Panc1 (cell line): ENCODE results near the gene PKM. TPM values are rescaled to one million over a fixed set of nuclear protein-coding genes. Genes with fewer than 3 reads are reported as not detected.

ENCODE experiments used
- ATAC-seq: fragments of 200-7000 bp; cut with Tn5 transposase; 2 replicates; pipeline ENCODE4 v1.9.1; 2020; ENCODE audit warnings: mild to moderate bottlenecking, moderate library complexity
- BruUV-seq: library from RNA; stranded (reverse); fragments of 400-500 nt; replicated peaks from 2 replicates; lab custom pipeline; 2021; lab: Mats Ljungman, UMichigan
- CTCF ChIA-PET: fragments of 300-600 bp; sonication (Branson Sonifier 250); formaldehyde crosslinking; loops from one replicate; lab custom pipeline; 2022; ENCODE audit warnings: antibody characterized with exemption; lab: Charles Lee
- POLR2A ChIA-PET: fragments of 300-600 bp; sonication (Branson Sonifier 250); formaldehyde crosslinking; loops from one replicate; lab custom pipeline; 2022; ENCODE audit warnings: antibody characterized with exemption; lab: Charles Lee
- DNase-seq: peaks from one replicate; pipeline ENCODE4 v3.0.0-alpha.2; 2010; ENCODE audit warnings: low read depth, low spot score
- H3K27ac ChIP-seq: 2 replicates; pipeline ENCODE4 v1.5.1; 2011; ENCODE audit warnings: mild to moderate bottlenecking, low read length, inconsistent platforms
- H3K27me3 ChIP-seq: fragments of 200-500 bp; sonication (Bioruptor generic); 2 replicates; pipeline ENCODE4 v1.6.0; 2014; ENCODE audit warnings: low read length, inconsistent platforms; ENCODE audit not compliant: control insufficient read depth, insufficient read depth
- H3K36me3 ChIP-seq: fragments of 200-500 bp; sonication (Bioruptor generic); 2 replicates; pipeline ENCODE4 v1.5.1; 2014; ENCODE audit warnings: inconsistent platforms, mild to moderate bottlenecking, low read length, moderate library complexity; ENCODE audit not compliant: control insufficient read depth, insufficient read depth
- H3K4me1 ChIP-seq: 2 replicates; pipeline ENCODE4 v1.5.1; 2011; ENCODE audit warnings: inconsistent platforms, mild to moderate bottlenecking, low read length, moderate library complexity; ENCODE audit not compliant: control insufficient read depth, insufficient read depth
- H3K4me3 ChIP-seq, 2 experiments: 2 replicates each; pipeline ENCODE4 v1.5.1; 2011 to 2012; ENCODE audit warnings: low read depth in 2 of 2, low read length in 2 of 2, mild to moderate bottlenecking in 2 of 2, inconsistent platforms in 1 of 2, moderate library complexity in 1 of 2
- H3K9me3 ChIP-seq: fragments of 200-500 bp; sonication (Bioruptor generic); 2 replicates; pipeline ENCODE4 v1.5.1; 2014; ENCODE audit warnings: low read depth, mild to moderate bottlenecking, inconsistent platforms, low read length, moderate library complexity; ENCODE audit not compliant: control insufficient read depth, insufficient read depth
- POLR2AphosphoS5 ChIP-seq: IDR thresholded peaks from 2 replicates; pipeline ENCODE4 v1.6.1; 2012; ENCODE audit warnings: mild to moderate bottlenecking, low read depth, low read length, moderate library complexity
- SIN3A ChIP-seq: IDR thresholded peaks from 2 replicates; pipeline ENCODE4 v1.6.1; 2012; ENCODE audit warnings: low read depth, mild to moderate bottlenecking, low read length, moderate library complexity, borderline replicate concordance; ENCODE audit not compliant: insufficient read depth
- TCF7L2 ChIP-seq: IDR thresholded peaks from 2 replicates; pipeline ENCODE4 v1.6.1; 2011; ENCODE audit warnings: mild to moderate bottlenecking, low read depth, low read length, inconsistent platforms
- in situ Hi-C: cut with HindIII; loops from 2 replicates; pipeline ENCODE4 v1.10.0; 2016; ENCODE audit warnings: low sequenced_read_pairs, low pct_unique_long_range_greater_than_20kb
- intact Hi-C: fragments of 100-400 bp; cut with micrococcal nuclease; formaldehyde crosslinking; loops from one replicate; pipeline ENCODE4 v1.10.0; 2022; ENCODE audit not compliant: unreplicated experiment
- total RNA-seq: library from RNA; stranded (reverse); gene quantifications from one replicate; pipeline ENCODE4 v1.2.1, GENCODE V29; 2021; ENCODE audit not compliant: unreplicated experiment
- TF ChIP-seq, protein P1 (sequence below), 2 experiments: IDR thresholded peaks; 2 replicates each; pipeline ENCODE4 v1.6.1; 2011 to 2012; ENCODE audit warnings: low read depth in 2 of 2, control low read depth in 1 of 2, low read length in 1 of 2, mild to moderate bottlenecking in 1 of 2, moderate library complexity in 1 of 2; ENCODE audit not compliant: insufficient read depth in 1 of 2
- TF ChIP-seq, protein P2 (sequence below): fragments of 450-650 bp; IDR thresholded peaks from 2 replicates; pipeline ENCODE4 v1.5.1; 2017; ENCODE audit warnings: mild to moderate bottlenecking

Gene PKM
- total RNA-seq, 1 experiment from 2014 or later, result 1,590 TPM

DNA sequence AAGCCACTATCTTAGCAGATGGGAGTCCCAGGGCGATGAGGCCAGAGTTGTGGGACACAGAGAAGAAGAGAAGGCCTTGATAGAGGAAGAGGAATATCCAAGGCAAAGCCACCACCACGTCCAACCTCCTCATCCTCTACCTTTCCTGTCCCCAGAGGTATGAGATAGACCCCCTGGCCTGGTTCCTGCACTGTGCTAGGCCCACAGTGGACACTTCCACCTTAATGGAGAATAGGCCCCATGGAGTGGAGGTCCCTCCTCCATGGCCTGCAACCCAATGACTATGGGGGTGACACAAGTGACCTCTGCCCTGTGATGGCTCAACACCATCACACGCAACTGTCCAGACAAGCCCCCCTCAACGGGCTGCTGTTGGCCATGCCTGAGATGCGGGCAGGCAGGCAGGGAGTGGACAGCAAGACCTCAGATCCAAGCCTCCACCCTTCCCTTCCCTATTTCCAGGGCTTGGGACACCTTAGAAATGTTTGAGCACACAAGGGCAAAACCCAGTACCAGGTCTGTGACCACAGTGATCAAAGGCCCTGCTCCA is 70.2 kb downstream of the PKM start:
- CTCF ChIA-PET, result no interaction called here
- intact Hi-C loops, result no loop called here
- POLR2A ChIA-PET, result no interaction called here
- H3K9me3 ChIP-seq, result no peaks in the 10 kb centered on the region
- H3K4me3 ChIP-seq, result no peak overlapping the region
- DNase-seq (no peak), ATAC-seq (no peak)
- TF ChIP-seq, protein P1, sequence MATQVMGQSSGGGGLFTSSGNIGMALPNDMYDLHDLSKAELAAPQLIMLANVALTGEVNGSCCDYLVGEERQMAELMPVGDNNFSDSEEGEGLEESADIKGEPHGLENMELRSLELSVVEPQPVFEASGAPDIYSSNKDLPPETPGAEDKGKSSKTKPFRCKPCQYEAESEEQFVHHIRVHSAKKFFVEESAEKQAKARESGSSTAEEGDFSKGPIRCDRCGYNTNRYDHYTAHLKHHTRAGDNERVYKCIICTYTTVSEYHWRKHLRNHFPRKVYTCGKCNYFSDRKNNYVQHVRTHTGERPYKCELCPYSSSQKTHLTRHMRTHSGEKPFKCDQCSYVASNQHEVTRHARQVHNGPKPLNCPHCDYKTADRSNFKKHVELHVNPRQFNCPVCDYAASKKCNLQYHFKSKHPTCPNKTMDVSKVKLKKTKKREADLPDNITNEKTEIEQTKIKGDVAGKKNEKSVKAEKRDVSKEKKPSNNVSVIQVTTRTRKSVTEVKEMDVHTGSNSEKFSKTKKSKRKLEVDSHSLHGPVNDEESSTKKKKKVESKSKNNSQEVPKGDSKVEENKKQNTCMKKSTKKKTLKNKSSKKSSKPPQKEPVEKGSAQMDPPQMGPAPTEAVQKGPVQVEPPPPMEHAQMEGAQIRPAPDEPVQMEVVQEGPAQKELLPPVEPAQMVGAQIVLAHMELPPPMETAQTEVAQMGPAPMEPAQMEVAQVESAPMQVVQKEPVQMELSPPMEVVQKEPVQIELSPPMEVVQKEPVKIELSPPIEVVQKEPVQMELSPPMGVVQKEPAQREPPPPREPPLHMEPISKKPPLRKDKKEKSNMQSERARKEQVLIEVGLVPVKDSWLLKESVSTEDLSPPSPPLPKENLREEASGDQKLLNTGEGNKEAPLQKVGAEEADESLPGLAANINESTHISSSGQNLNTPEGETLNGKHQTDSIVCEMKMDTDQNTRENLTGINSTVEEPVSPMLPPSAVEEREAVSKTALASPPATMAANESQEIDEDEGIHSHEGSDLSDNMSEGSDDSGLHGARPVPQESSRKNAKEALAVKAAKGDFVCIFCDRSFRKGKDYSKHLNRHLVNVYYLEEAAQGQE (IDR thresholded peaks at IDR 0.05; ENCODE audit: insufficient read depth in 1 of 2, low read depth in 2 of 2, low read length in 1 of 2), result no peak
- TF ChIP-seq, protein P2, sequence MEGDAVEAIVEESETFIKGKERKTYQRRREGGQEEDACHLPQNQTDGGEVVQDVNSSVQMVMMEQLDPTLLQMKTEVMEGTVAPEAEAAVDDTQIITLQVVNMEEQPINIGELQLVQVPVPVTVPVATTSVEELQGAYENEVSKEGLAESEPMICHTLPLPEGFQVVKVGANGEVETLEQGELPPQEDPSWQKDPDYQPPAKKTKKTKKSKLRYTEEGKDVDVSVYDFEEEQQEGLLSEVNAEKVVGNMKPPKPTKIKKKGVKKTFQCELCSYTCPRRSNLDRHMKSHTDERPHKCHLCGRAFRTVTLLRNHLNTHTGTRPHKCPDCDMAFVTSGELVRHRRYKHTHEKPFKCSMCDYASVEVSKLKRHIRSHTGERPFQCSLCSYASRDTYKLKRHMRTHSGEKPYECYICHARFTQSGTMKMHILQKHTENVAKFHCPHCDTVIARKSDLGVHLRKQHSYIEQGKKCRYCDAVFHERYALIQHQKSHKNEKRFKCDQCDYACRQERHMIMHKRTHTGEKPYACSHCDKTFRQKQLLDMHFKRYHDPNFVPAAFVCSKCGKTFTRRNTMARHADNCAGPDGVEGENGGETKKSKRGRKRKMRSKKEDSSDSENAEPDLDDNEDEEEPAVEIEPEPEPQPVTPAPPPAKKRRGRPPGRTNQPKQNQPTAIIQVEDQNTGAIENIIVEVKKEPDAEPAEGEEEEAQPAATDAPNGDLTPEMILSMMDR, result no peak
- TF ChIP-seq TCF7L2 (no peak), SIN3A (no peak), POLR2AphosphoS5 (no peak)
- H3K27ac ChIP-seq, result no peak overlapping the region
- in situ Hi-C loops, result no loop called here
- no TSS peak for BruUV-seq
- H3K4me1 ChIP-seq, result no peaks in the 10 kb centered on the region
- H3K36me3 ChIP-seq, result no peaks in the 10 kb centered on the region
- H3K27me3 ChIP-seq, result no peaks in the 10 kb centered on the region

DNA sequence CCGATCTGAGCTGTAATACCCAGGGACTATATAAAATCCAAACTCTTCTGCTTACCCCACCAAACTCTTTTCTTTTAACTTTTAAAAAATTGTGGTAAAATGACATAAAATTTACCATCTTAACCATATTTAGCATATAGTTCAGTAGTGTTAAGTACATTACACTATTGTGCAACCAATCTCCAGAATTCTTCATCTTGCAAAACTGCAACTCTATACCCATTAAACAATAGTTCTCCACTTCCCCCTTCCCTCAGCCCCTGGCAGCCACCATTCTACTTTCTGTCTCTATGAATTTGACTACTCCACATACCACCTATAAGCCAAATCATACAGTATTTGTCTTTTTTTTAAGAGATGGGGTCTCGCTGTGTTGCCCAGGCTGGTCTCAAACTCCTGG is 74.1 kb downstream of the PKM start:
- no peak for ATAC-seq
- intact Hi-C loops, result loop anchor here (5.0 to 10.0 kb wide), 2 partner anchors 355 to 412 kb away; no protein-coding TSS in a partner anchor
- BruUV-seq, result no TSS peak
- POLR2A ChIA-PET, result no interaction called here
- Histone ChIP-seq H3K27me3 (no peaks in the 10 kb centered on the region), H3K4me1 (peaks cover 8% of the 10 kb centered on the region), H3K4me3 (no peak overlapping the region), H3K27ac (no peak overlapping the region), H3K36me3 (no peaks in the 10 kb centered on the region), H3K9me3 (no peaks in the 10 kb centered on the region)
- CTCF ChIA-PET, result interaction anchor here (1.1 to 1.7 kb wide), 3 partner anchors 24 to 413 kb away, joined by 3 to 15 read pairs (median 3); no protein-coding TSS in a partner anchor
- in situ Hi-C loops, result no loop called here
- TF ChIP-seq TCF7L2, result no peak
- TF ChIP-seq, protein P2, result no peak
- TF ChIP-seq POLR2AphosphoS5, result no peak
- TF ChIP-seq, protein P1 (IDR thresholded peaks at IDR 0.05; ENCODE audit: insufficient read depth in 1 of 2, low read depth in 2 of 2, low read length in 1 of 2), result no peak
- no peak for TF ChIP-seq SIN3A
- DNase-seq, result no peak
